CD8-positive, alpha-beta memory T cell (primary cell): ENCODE measurements around the gene RTN4RL1. TPM values are rescaled to one million over a fixed set of nuclear protein-coding genes. Genes with fewer than 3 reads are reported as not detected.

Experiments used
- CTCF ChIA-PET: fragments of 350-600 bp; sonication (Branson Sonifier 250); formaldehyde crosslinking; loops from one replicate; lab custom pipeline; 2021; ENCODE audit warnings: antibody characterized with exemption; lab: Charles Lee
- POLR2A ChIA-PET: fragments of 350-600 bp; sonication (Branson Sonifier 250); formaldehyde crosslinking; loops from one replicate; lab custom pipeline; 2021; ENCODE audit warnings: antibody characterized with exemption; lab: Charles Lee
- DNase-seq, 5 donors: peaks; one replicate each; pipeline versions ENCODE4 v3.0.0 to v3.0.0-alpha.2; 2020 to 2022; ENCODE audit warnings: mixed read lengths in 1 of 5
- H3K27ac ChIP-seq: one replicate; pipeline ENCODE4 v1.7.0; 2013; ENCODE audit warnings: low read depth, mild to moderate bottlenecking, low read length, moderate library complexity
- H3K27me3 ChIP-seq: 2 replicates; pipeline ENCODE4 v1.7.0; 2013; ENCODE audit warnings: low read length, mild to moderate bottlenecking; ENCODE audit not compliant: insufficient read depth, poor library complexity, severe bottlenecking
- H3K36me3 ChIP-seq: 2 replicates; pipeline ENCODE4 v1.7.0; 2013; ENCODE audit warnings: mild to moderate bottlenecking, low read length, moderate library complexity; ENCODE audit not compliant: insufficient read depth
- H3K4me1 ChIP-seq: 2 replicates; pipeline ENCODE4 v1.7.0; 2013; ENCODE audit warnings: mild to moderate bottlenecking, low read length, moderate library complexity; ENCODE audit not compliant: insufficient read depth
- H3K4me3 ChIP-seq: 2 replicates; pipeline ENCODE4 v1.7.0; 2013; ENCODE audit warnings: mild to moderate bottlenecking, low read length
- H3K9me3 ChIP-seq: 2 replicates; pipeline ENCODE4 v1.7.0; 2013; ENCODE audit warnings: mild to moderate bottlenecking, low read length
- H3K27ac Mint-ChIP-seq, 8 donors: one replicate each; pipeline ENCODE4 v1.8.0; 2020 to 2021; ENCODE audit warnings: mixed read lengths in 8 of 8, mild to moderate bottlenecking in 6 of 8, inconsistent platforms in 3 of 8, moderate library complexity in 3 of 8
- H3K27me3 Mint-ChIP-seq, 2 donors: one replicate each; pipeline ENCODE4 v1.8.0; 2020 to 2021; ENCODE audit warnings: mixed read lengths in 2 of 2, mild to moderate bottlenecking in 1 of 2, moderate library complexity in 1 of 2
- H3K36me3 Mint-ChIP-seq, 3 donors: one replicate each; pipeline ENCODE4 v1.8.0; 2020 to 2021; ENCODE audit warnings: mixed read lengths in 3 of 3, inconsistent platforms in 1 of 3, mild to moderate bottlenecking in 1 of 3
- H3K4me1 Mint-ChIP-seq, 3 donors: one replicate each; pipeline ENCODE4 v1.8.0; 2020 to 2021; ENCODE audit warnings: mixed read lengths in 3 of 3, inconsistent platforms in 1 of 3, mild to moderate bottlenecking in 1 of 3
- H3K4me3 Mint-ChIP-seq, 7 donors: one replicate each; pipeline ENCODE4 v1.8.0; 2020 to 2021; ENCODE audit warnings: mixed read lengths in 7 of 7, mild to moderate bottlenecking in 6 of 7, moderate library complexity in 4 of 7, inconsistent platforms in 2 of 7
- H3K9me3 Mint-ChIP-seq, 5 donors: one replicate each; pipeline ENCODE4 v1.8.0; 2020 to 2022; ENCODE audit warnings: mixed read lengths in 5 of 5, mild to moderate bottlenecking in 3 of 5, moderate library complexity in 2 of 5, inconsistent platforms in 1 of 5
- polyA plus RNA-seq: library from polyadenylated mRNA; unstranded; fragments of 300-500 nt; fragmentation: Illumina TruSeq; gene quantifications from one replicate; pipeline ENCODE4 v1.2.3, GENCODE V29; 2021
- total RNA-seq, 2 experiments: library from RNA; stranded (reverse); gene quantifications; one replicate each; pipeline ENCODE4 v1.2.3, GENCODE V29; 2021

RTN4RL1 gene
- total and polyA plus RNA-seq, 3 experiments from 2014 or later: 0.32 to 1.2 (median 1.0) TPM

DNA sequence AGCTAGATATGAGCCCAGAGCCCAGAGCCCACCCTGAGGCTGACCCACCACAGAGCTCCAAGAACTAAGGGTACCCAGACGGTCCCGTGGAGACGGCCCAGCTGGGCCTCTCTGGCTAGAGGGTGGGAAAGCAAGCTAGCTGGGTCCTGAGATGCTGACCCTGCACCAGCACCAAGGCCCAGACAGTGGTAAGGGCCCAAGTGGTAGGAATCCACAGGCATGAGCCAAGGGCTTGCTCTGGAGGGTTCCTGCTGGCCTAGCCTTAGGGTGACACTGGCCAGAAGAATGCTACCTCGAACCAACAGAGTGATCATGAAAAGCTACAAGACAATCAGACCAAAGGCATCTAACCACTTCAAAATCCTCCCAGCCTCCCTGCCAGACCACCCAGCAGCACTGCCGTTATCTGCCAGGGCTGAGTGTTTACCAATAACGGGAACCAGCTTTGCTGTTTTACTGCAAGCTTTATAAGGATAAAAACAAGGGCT is 42.9 kb upstream of the RTN4RL1 start:
- Mint-ChIP-seq H3K4me3 (peak overlapping the region in 1 of 7 donors; percentile 69), H3K36me3 (peaks cover 0 to 73% (median 20%) of the 10 kb centered on the region in 3 donors), H3K27ac (peak overlapping the region in 5 of 8 donors; percentile 50 to 85 (median 76)), H3K9me3 (no peaks in the 10 kb centered on the region), H3K27me3 (no peaks in the 10 kb centered on the region), H3K4me1 (peaks cover 40 to 86% (median 56%) of the 10 kb centered on the region in 3 donors)
- H3K9me3 ChIP-seq: no peaks in the 10 kb centered on the region
- no peak overlapping the region for H3K27ac ChIP-seq
- peaks cover 29% of the 10 kb centered on the region for H3K4me1 ChIP-seq
- no peak for DNase-seq
- ChIA-PET POLR2A (interaction anchor here (1.5 kb wide), 1 partner anchor 10 kb away, joined by 4 read pairs; no protein-coding TSS in a partner anchor), CTCF (interaction anchor here (1.4 to 6.1 kb wide), 4 partner anchors 11 to 314 kb away, joined by 3 to 57 read pairs (median 14); partner anchors contain the start of gene HIC1)
- no peaks in the 10 kb centered on the region for H3K27me3 ChIP-seq
- H3K36me3 ChIP-seq: peaks cover 21% of the 10 kb centered on the region
- H3K4me3 ChIP-seq: no peak overlapping the region

DNA sequence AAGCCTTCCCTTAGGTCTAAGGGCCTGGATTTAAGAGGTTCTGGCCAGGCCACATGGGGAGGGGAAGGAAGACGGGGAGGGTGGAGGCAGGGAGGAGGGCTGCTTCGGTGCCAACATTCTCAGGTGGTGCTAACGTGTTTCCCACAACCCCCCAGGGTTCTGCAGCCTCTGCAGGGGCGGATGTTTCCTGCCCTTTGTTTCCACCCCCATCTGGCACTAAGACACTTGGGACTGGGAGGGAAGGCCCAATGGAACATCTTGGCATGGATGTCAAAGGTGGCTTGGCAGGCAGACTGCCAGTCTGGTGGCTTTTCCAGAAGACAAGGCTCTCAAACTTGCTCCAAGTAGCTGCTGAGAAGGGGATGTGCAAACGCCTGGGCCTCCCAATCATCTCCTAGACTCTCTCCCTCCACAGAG is 42.5 kb upstream of the RTN4RL1 start:
- POLR2A ChIA-PET: interaction anchor here (1.5 kb wide), 1 partner anchor 9 kb away, joined by 4 read pairs; no protein-coding TSS in a partner anchor
- H3K4me1 Mint-ChIP-seq: peaks cover 40 to 91% (median 56%) of the 10 kb centered on the region in 3 donors
- H3K4me1 ChIP-seq: peaks cover 29% of the 10 kb centered on the region
- H3K36me3 Mint-ChIP-seq: peaks cover 0 to 73% (median 20%) of the 10 kb centered on the region in 3 donors
- no peaks in the 10 kb centered on the region for H3K9me3 ChIP-seq
- peak overlapping the region in 3 of 7 donors; percentile 25 to 74 (median 69) for H3K4me3 Mint-ChIP-seq
- H3K36me3 ChIP-seq: peaks cover 21% of the 10 kb centered on the region
- H3K27ac Mint-ChIP-seq: peak overlapping the region in 3 of 8 donors; percentile 66 to 85 (median 82)
- no peak overlapping the region for H3K27ac ChIP-seq
- CTCF ChIA-PET: interaction anchor here (0.8 to 6.1 kb wide), 5 partner anchors 10 to 314 kb away, joined by 3 to 57 read pairs (median 14); partner anchors contain the start of gene HIC1
- no peaks in the 10 kb centered on the region for H3K9me3 Mint-ChIP-seq
- no peak overlapping the region for H3K4me3 ChIP-seq
- no peaks in the 10 kb centered on the region for H3K27me3 Mint-ChIP-seq
- DNase-seq: no peak
- no peaks in the 10 kb centered on the region for H3K27me3 ChIP-seq

DNA sequence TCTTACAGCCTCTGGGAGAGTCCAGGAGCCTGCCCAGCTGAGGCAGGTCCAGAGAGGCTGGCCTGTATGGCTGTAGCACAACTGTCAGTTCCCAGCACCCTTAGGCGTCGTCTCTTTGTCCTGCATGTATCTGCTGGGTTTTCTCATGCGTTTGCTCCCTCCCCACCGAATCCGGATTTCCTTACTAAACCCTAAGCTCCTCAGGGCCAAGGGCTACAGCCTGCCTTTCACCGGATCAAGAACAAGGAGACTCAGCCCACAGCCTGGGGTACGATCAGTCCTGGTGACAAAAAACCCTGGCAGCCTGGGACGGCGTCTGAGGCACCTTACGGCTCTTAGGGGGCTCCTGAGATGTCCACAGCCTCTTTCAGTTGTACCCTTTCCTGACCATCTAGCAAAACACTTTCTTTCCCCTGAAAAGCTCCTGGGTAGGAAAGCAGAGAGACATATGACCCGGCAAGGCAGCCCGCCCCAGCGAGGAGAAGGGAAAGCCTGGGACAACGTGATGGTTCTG is 42.0 kb upstream of the RTN4RL1 start:
- Mint-ChIP-seq H3K4me1 (peaks cover 40 to 96% (median 56%) of the 10 kb centered on the region in 3 donors), H3K36me3 (peaks cover 0 to 73% (median 16%) of the 10 kb centered on the region in 3 donors), H3K27ac (peak overlapping the region in 5 of 8 donors; percentile 33 to 85 (median 66)), H3K27me3 (no peaks in the 10 kb centered on the region), H3K9me3 (no peaks in the 10 kb centered on the region), H3K4me3 (peak overlapping the region in 3 of 7 donors; percentile 25 to 74 (median 69))
- CTCF ChIA-PET: interaction anchor here (0.8 to 3.7 kb wide), 3 partner anchors 22 to 315 kb away, joined by 3 to 14 read pairs (median 3); no protein-coding TSS in a partner anchor
- peaks cover 21% of the 10 kb centered on the region for H3K36me3 ChIP-seq
- no peak overlapping the region for H3K27ac ChIP-seq
- no peaks in the 10 kb centered on the region for H3K9me3 ChIP-seq
- H3K4me3 ChIP-seq: no peak overlapping the region
- H3K4me1 ChIP-seq: peaks cover 29% of the 10 kb centered on the region
- no peaks in the 10 kb centered on the region for H3K27me3 ChIP-seq
- POLR2A ChIA-PET: interaction anchor here (1.5 kb wide), 1 partner anchor 9 kb away, joined by 4 read pairs; no protein-coding TSS in a partner anchor
- DNase-seq: no peak

DNA sequence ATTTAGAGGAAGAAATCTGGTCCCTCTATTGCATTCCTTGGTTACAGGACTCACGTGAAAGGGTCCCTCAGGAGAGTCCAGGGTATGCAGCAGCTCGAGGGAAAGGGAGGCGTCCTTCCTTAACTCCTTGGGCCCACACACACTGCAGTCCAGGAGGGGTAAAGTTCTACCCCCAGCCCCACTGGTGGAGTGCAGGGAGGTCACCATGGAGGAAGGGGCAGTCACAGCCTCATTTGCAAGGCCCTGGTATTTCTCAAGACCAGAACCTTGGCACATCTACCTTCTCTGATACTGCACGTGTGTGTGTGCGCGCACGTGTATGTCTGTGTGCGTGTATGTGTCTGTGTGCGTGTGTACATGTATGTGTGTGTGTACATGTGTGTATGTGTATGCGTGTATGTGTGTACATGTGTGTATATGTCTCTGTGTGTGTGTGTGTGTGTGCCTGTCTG is 40.8 kb upstream of the RTN4RL1 start:
- CTCF ChIA-PET: interaction anchor here (1.2 to 5.2 kb wide), 4 partner anchors 9 to 217 kb away, joined by 5 to 23 read pairs (median 6); no protein-coding TSS in a partner anchor
- H3K36me3 Mint-ChIP-seq: peaks cover 0 to 70% (median 12%) of the 10 kb centered on the region in 3 donors
- POLR2A ChIA-PET: interaction anchor here (0.8 kb wide), 1 partner anchor 10 kb away, joined by 3 read pairs; no protein-coding TSS in a partner anchor

DNA sequence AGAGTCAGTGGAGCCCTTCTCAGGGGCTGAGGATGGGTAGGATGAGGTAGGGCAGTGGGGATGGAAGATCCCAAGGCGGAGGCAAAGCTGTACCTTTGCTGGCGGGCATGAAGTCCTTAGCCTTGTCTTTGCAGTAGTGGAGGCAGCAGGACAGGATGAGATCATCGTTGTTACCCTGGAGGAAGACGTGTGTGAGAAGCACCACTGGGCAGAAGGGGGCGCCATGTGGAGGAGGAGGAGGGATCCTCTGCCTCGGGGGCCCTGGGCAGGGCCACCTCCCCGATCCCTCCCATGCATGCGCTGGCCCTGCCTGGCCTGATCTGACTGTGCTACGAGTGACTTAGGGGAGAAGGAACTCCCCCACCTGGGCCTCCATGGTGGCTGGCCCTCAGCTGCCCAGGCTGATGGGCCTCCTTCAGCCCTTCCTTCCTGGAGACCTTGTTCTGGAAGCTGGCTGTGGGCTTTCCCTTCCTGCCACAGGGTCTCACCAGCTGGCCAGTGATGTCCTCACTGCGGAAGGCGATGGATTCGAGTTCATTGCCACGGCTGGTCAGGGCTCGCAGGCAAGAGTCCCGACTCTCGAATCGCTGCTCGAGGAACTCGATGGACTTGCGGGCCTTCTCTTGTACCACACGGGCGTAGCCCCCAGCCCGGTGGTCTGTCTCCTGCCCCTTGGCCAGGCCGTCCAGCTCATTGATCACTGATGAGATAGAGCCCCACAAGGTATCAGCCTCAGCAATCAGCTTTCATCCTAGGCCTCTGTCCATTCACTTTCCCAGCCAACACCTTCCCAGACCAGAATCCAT is 40.0 kb upstream of the RTN4RL1 start:
- Mint-ChIP-seq H3K4me1 (peaks cover 31 to 97% (median 45%) of the 10 kb centered on the region in 3 donors), H3K36me3 (peaks cover 0 to 75% (median 10%) of the 10 kb centered on the region in 3 donors), H3K27me3 (peaks cover 0 to 3% of the 10 kb centered on the region in 2 donors), H3K4me3 (peak overlapping the region in 4 of 7 donors; percentile 2 to 81 (median 31)), H3K27ac (peak overlapping the region in 7 of 8 donors; percentile 18 to 89 (median 87)), H3K9me3 (no peaks in the 10 kb centered on the region)
- CTCF ChIA-PET: interaction anchor here (1.0 to 5.2 kb wide), 7 partner anchors 8 to 218 kb away, joined by 3 to 23 read pairs (median 5); no protein-coding TSS in a partner anchor
- Histone ChIP-seq H3K4me3 (no peak overlapping the region), H3K27me3 (no peaks in the 10 kb centered on the region), H3K27ac (no peak overlapping the region), H3K36me3 (peaks cover 21% of the 10 kb centered on the region), H3K9me3 (no peaks in the 10 kb centered on the region), H3K4me1 (peaks cover 20% of the 10 kb centered on the region)
- POLR2A ChIA-PET: interaction anchor here (0.8 kb wide), 1 partner anchor 10 kb away, joined by 3 read pairs; no protein-coding TSS in a partner anchor
- DNase-seq: peak in 2 of 5 donors; percentile 33 to 72

More for the DNA sequence above, 40.8 kb upstream of the RTN4RL1 start:
- DNase-seq: no peak
- Mint-ChIP-seq H3K4me3 (no peak overlapping the region), H3K9me3 (no peaks in the 10 kb centered on the region), H3K27me3 (no peaks in the 10 kb centered on the region), H3K4me1 (peaks cover 38 to 97% (median 52%) of the 10 kb centered on the region in 3 donors), H3K27ac (peak overlapping the region in 7 of 8 donors; percentile 18 to 39 (median 33))
- H3K27me3 ChIP-seq: no peaks in the 10 kb centered on the region
- H3K36me3 ChIP-seq: peaks cover 21% of the 10 kb centered on the region
- no peak overlapping the region for H3K4me3 ChIP-seq
- no peak overlapping the region for H3K27ac ChIP-seq
- no peaks in the 10 kb centered on the region for H3K9me3 ChIP-seq
- peaks cover 27% of the 10 kb centered on the region for H3K4me1 ChIP-seq

DNA sequence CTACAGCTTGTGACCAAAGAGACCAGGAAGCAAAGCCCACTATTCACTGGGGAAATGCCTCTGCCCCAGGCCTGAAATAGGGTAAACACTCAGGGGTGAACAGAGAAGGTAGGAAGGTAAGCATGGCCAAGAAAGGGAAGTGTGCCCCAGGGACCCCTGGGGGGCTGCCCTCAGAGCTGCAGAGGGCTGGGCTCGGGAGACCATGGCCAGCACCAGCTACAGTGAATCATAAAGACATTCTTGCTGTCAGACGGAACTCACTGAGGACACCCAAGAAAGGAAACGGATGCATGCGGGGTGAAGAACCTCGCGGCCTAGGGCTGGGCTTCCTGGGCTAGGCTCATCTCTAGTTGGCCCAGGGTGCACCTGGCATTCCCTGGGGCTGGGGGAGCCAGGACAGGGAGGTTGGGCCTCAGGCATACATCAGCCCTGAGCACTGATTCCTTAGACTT is 39.4 kb upstream of the RTN4RL1 start:
- Mint-ChIP-seq H3K4me1 (peaks cover 25 to 97% (median 40%) of the 10 kb centered on the region in 3 donors), H3K4me3 (peak overlapping the region in 5 of 7 donors; percentile 2 to 81 (median 32)), H3K27ac (peak overlapping the region in 6 of 8 donors; percentile 26 to 89 (median 84)), H3K27me3 (peaks cover 0 to 4% of the 10 kb centered on the region in 2 donors), H3K36me3 (peaks cover 0 to 78% (median 8%) of the 10 kb centered on the region in 3 donors), H3K9me3 (no peaks in the 10 kb centered on the region)
- no peaks in the 10 kb centered on the region for H3K27me3 ChIP-seq
- H3K4me3 ChIP-seq: no peak overlapping the region
- H3K36me3 ChIP-seq: peaks cover 21% of the 10 kb centered on the region
- no peaks in the 10 kb centered on the region for H3K9me3 ChIP-seq
- H3K27ac ChIP-seq: no peak overlapping the region
- peaks cover 20% of the 10 kb centered on the region for H3K4me1 ChIP-seq
- ChIA-PET CTCF (interaction anchor here (1.0 to 5.2 kb wide), 6 partner anchors 10 to 218 kb away, joined by 3 to 23 read pairs (median 4); no protein-coding TSS in a partner anchor), POLR2A (interaction anchor here (0.6 to 1.1 kb wide), 2 partner anchors 9 to 16 kb away, joined by 3 read pairs; no protein-coding TSS in a partner anchor)
- no peak for DNase-seq

DNA sequence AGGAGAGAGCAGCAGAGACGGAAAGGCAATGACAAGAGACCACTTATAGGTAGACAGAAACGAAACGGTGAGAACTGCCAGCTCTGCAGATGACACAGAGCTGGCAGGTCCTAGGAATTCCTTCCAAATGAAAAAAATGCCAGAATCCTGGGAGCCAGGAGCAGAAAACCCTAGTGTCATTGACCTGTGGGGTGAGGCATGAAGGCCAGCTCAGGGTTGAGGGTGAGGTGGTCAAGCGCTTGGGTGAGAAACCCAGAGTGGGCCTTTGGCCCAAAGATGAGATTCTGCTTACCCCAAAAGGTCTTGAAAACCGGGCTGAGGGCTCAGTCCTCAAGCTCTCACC is 39.0 kb upstream of the RTN4RL1 start:
- H3K27ac ChIP-seq: no peak overlapping the region
- no peak for DNase-seq
- Mint-ChIP-seq H3K4me3 (peak overlapping the region in 1 of 7 donors; percentile 53), H3K9me3 (no peaks in the 10 kb centered on the region), H3K36me3 (peaks cover 0 to 80% (median 8%) of the 10 kb centered on the region in 3 donors), H3K27me3 (peaks cover 0 to 5% of the 10 kb centered on the region in 2 donors), H3K4me1 (peaks cover 26 to 96% (median 38%) of the 10 kb centered on the region in 3 donors), H3K27ac (peak overlapping the region in 5 of 8 donors; percentile 51 to 89 (median 68))
- H3K27me3 ChIP-seq: no peaks in the 10 kb centered on the region
- peaks cover 20% of the 10 kb centered on the region for H3K4me1 ChIP-seq
- peaks cover 21% of the 10 kb centered on the region for H3K36me3 ChIP-seq
- no peaks in the 10 kb centered on the region for H3K9me3 ChIP-seq
- ChIA-PET POLR2A (interaction anchor here (0.6 to 1.1 kb wide), 2 partner anchors 8 to 17 kb away, joined by 3 read pairs; no protein-coding TSS in a partner anchor), CTCF (interaction anchor here (1.0 to 5.2 kb wide), 5 partner anchors 10 to 181 kb away, joined by 3 to 23 read pairs (median 3); no protein-coding TSS in a partner anchor)
- no peak overlapping the region for H3K4me3 ChIP-seq
